ENCODE results near the gene IGF2BP2. TPM values are rescaled to one million over a fixed set of nuclear protein-coding genes. Genes with fewer than 3 reads are reported as not detected.

The IGF2BP2 gene
- total RNA-seq, 1 experiment from 2014 or later, result 97.8 TPM

GRCh38 chr3:185778821-185779220 is 46.0 kb downstream of the IGF2BP2 start:
- ChIA-PET CTCF (interaction anchor here (0.6 to 1.1 kb wide), 3 partner anchors 11 to 193 kb away, joined by 3 read pairs; partner anchors contain the start of gene SENP2), POLR2A (interaction anchor here (1.1 kb wide), 1 partner anchor 11 kb away, joined by 3 read pairs; no protein-coding TSS in a partner anchor)
- in situ Hi-C loops (cut with HindIII; ENCODE audit: low pct_unique_long_range_greater_than_20kb, low sequenced_read_pairs) (no loop called here), intact Hi-C loops (cut with micrococcal nuclease; ENCODE audit: unreplicated experiment) (no loop called here)
- DNase-seq (ENCODE audit: low read depth, low spot score) (no peak), ATAC-seq (no peak)
- no peak for TF ChIP-seq TCF7L2 (IDR thresholded peaks at IDR 0.05; ENCODE audit: low read depth, low read length)
- TF ChIP-seq REST (IDR thresholded peaks at IDR 0.05; ENCODE audit: insufficient read depth in 1 of 2, low read depth in 2 of 2, low read length in 1 of 2), result no peak
- no peak for TF ChIP-seq SIN3A (IDR thresholded peaks at IDR 0.05; ENCODE audit: borderline replicate concordance, insufficient read depth, low read depth, low read length)
- TF ChIP-seq POLR2AphosphoS5 (IDR thresholded peaks at IDR 0.05; ENCODE audit: low read depth, low read length), result no peak
- no peak for TF ChIP-seq CTCF (IDR thresholded peaks at IDR 0.05)
- Histone ChIP-seq H3K27ac (ENCODE audit: low read length) (no peak overlapping the region), H3K27me3 (ENCODE audit: control insufficient read depth, insufficient read depth, low read length) (no peaks in the 10 kb centered on the region), H3K9me3 (ENCODE audit: control insufficient read depth, insufficient read depth, low read depth, low read length) (no peaks in the 10 kb centered on the region), H3K4me3 (ENCODE audit: low read depth in 2 of 2, low read length in 2 of 2) (no peak overlapping the region), H3K4me1 (ENCODE audit: control insufficient read depth, insufficient read depth, low read length) (peaks cover 44% of the 10 kb centered on the region), H3K36me3 (ENCODE audit: control insufficient read depth, insufficient read depth, low read length) (no peaks in the 10 kb centered on the region)
- BruUV-seq (replicated peaks), result no TSS peak

GRCh38 chr3:185778094-185778493 is 46.7 kb downstream of the IGF2BP2 start:
- no TSS peak for BruUV-seq (replicated peaks)
- Histone ChIP-seq H3K36me3 (ENCODE audit: control insufficient read depth, insufficient read depth, low read length) (no peaks in the 10 kb centered on the region), H3K27me3 (ENCODE audit: control insufficient read depth, insufficient read depth, low read length) (no peaks in the 10 kb centered on the region), H3K9me3 (ENCODE audit: control insufficient read depth, insufficient read depth, low read depth, low read length) (no peaks in the 10 kb centered on the region), H3K4me3 (ENCODE audit: low read depth in 2 of 2, low read length in 2 of 2) (no peak overlapping the region), H3K4me1 (ENCODE audit: control insufficient read depth, insufficient read depth, low read length) (peaks cover 47% of the 10 kb centered on the region), H3K27ac (ENCODE audit: low read length) (no peak overlapping the region)
- intact Hi-C loops (cut with micrococcal nuclease; ENCODE audit: unreplicated experiment) (no loop called here), in situ Hi-C loops (cut with HindIII; ENCODE audit: low pct_unique_long_range_greater_than_20kb, low sequenced_read_pairs) (no loop called here)
- ChIA-PET CTCF (interaction anchor here (1.1 kb wide), 1 partner anchor 10 kb away, joined by 3 read pairs; no protein-coding TSS in a partner anchor), POLR2A (no interaction called here)
- ATAC-seq (no peak; the same call in 1 of the 2 replicates), DNase-seq (ENCODE audit: low read depth, low spot score) (no peak)
- TF ChIP-seq POLR2AphosphoS5 (IDR thresholded peaks at IDR 0.05; ENCODE audit: low read depth, low read length) (no peak), CTCF (IDR thresholded peaks at IDR 0.05) (no peak), REST (IDR thresholded peaks at IDR 0.05; ENCODE audit: insufficient read depth in 1 of 2, low read depth in 2 of 2, low read length in 1 of 2) (no peak), TCF7L2 (IDR thresholded peaks at IDR 0.05; ENCODE audit: low read depth, low read length) (no peak), SIN3A (IDR thresholded peaks at IDR 0.05; ENCODE audit: borderline replicate concordance, insufficient read depth, low read depth, low read length) (no peak)
